ENCODE results near the gene MCTS1.
A peak's percentile ranks its signal among the peaks of the same experiment; 100 is the strongest.
"Not testable (repeated sequence)": the region's sequence is repeated elsewhere in the genome, so short reads cannot be mapped to it uniquely, and the experiment has no call there.

The MCTS1 gene

DNA sequence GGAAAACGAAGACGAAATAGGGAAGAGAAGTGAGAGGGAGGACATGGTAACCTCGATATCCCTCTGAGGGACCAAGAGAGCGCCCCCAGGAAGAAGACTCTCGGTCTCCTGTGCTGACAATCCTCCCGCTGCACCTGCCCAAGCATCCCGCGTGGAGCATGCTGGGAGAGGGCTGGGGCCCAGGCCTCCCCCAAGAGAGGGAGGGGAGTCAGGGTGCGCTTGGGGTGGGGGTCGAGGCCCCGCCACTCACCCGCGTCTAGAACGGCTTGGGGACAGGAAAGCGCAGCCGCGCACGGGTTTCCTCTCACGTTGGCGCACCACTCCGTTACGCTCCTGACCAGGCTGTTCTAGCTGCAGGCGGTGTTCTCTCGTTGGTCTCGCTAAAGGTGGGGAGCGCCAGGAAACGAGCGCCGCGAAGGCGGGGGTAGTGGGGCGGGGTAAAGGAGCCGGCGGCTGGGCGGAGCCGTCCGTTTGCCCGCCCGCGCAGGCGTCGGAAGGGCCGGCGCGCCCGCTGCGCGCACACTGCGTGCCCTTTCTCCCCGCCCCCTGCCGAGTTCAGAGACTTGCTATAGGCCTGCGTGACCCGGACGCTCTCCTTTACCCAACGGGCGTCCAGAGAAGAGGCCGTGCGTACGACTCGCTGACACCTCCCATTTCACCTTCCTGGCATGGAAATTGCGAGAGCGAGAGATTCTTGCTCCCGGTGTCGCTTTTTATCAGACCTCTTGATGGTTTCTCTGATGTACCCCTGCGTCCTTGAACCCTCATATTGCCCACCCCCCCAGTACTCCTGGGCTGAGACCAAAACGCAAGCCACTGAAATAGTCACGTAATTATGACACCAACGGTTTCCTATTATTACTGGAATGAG lies 26.0 kb downstream of the MCTS1 start, which contains the start of gene C1GALT1C1:
TSS of gene C1GALT1C1 (minus strand) at position 388 of the 871 bp plus-strand sequence. CDS start 2,888 bp downstream, outside the sequence.
- peak; percentile 83 for DNase-seq

DNA sequence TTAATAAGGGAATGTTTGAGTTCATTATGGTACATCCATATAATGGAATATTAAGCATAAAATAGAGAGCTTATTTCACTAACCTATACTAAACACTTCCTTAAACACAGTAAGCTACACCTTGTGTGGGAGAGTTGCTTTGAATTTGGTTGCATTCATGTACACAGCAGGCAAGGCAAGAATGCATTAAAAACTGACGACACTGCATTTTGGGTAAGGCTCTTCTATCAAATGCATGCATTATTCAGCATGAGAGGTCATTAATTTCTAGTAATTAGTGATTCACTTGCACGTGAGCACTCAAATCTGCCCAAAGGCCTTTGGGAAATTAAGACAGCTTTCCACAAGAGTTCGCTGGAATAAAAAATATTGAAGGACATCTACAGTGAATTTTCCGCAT lies 34.7 kb downstream of the MCTS1 start:
- DNase-seq = no peak

DNA sequence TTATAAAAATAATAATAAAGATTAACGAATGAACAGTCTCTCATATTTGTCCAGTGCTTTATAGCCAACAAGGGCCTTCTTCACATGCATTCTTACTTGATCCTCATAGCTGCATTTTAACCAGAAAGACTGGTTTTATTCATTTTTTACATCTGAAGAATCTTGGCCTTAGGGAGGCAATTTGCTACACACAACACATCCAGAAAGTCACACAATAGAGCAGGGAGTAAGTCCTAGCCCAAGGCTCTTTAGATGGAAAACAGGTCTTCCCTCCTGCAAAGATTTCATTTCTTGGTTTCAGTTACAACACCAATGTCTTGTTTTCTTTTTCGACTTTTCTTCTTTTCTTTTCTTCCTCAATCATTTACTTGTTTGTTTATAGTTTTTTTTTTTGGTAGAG lies 39.0 kb downstream of the MCTS1 start:
- no peak for DNase-seq

DNA sequence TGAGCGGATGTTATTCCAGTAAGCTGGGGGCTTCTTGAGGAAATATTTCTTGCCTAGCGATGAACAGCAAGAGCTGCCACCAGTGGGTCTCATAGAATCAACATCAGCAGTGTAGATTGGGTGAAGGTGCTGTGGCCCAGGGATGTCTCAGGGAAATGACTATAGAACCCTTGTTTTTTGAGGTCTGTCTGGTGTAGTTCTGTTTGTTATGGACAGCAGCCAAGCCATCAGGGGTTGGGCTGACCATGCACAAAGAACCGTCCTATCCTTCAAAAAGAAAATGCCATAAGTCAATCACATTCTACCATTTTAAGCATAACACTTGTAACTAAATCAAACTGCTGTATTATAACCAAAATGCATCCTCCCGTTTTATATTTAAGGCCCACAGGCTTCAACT lies 43.2 kb downstream of the MCTS1 start:
- DNase-seq = no peak

DNA sequence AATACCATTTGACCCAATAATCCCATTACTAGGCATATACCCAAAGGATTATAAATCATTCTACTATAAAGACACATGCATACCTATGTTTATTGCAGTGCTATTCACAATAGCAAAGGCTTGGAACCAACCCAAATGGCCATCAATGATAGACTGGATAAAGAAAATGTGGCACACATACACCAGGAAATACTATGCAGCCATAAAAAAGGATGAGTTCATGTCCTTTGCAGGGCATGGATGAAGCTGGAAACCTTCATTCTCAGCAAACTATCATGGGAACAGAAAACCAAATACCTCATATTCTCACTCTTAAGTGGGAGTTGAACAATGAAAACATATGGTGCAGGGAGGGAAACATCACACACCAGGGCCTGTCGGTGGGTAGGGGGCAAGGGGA lies 48.4 kb downstream of the MCTS1 start:
- DNase-seq = not testable (repeated sequence)

DNA sequence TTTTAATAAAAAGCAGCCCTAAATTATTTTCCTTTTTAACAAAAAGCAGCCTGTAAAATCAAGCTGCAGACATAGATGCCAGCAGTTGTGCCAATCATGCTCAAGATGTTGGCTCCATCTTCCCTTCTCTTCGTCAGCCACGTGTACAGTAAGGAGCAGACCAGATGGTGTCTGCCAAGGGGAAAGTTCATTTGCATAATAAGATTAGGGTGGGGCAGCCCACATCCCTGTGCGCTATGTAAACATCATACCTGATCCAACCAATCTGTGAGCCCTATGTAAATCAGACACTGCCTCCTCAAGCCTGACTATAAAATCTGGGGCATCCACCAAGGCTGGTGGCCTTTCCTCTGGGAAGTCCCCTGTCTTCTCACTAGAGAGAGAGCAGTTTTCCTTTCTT lies 49.1 kb downstream of the MCTS1 start:
- no peak for DNase-seq

DNA sequence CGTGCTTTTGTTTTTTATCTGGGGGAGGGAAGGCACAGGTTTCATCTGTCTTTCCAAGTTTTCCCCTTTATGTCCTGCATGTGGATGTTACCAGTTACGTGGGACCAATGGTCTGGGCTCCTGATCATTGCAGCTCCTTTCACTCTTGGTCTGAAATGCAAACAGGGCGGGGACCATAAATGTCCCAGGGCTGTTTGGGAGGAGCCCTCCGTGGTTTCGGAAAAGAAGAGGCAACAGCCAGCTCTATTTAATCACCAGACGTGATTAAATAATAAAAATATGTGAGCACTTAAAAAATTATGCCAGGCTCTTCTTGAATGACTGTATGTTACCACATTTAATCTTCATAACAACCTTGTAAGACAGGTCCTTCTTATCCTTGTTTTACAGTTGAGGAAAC lies 56.7 kb downstream of the MCTS1 start:
- DNase-seq = no peak

Data from amniotic stem cell (primary cell).